Lung (tissue), 12 donors: Measurements from ENCODE around the gene CLDN6. TPM values are rescaled to one million over a fixed set of nuclear protein-coding genes. Genes with fewer than 3 reads are reported as not detected.
"Not testable (repeated sequence)": the region's sequence is repeated elsewhere in the genome, so short reads cannot be mapped to it uniquely, and the experiment has no call there.

Source experiments
- ATAC-seq: fragments of 200-7000 bp; cut with Tn5 transposase; one replicate; pipeline ENCODE4 v1.9.1; 2020; ENCODE audit warnings: moderate number of reproducible peaks; ENCODE audit not compliant: insufficient read depth, low FRiP score
- DNase-seq, 3 donors: peaks; one replicate each; pipeline ENCODE4 v3.0.0-alpha.2; 2013 to 2017
- H3K27ac ChIP-seq, 2 donors: one replicate each; pipeline ENCODE4 v1.5.1; 2013; ENCODE audit warnings: mild to moderate bottlenecking in 2 of 2, moderate library complexity in 2 of 2, control low read depth in 1 of 2, inconsistent platforms in 1 of 2, low read depth in 1 of 2, low read length in 1 of 2
- H3K27me3 ChIP-seq, 3 donors: one replicate each; pipeline ENCODE4 v1.5.1; 2013; ENCODE audit warnings: low read length in 2 of 3; ENCODE audit not compliant: control insufficient read depth in 3 of 3, insufficient read depth in 3 of 3
- H3K36me3 ChIP-seq, 4 donors: one replicate each; pipeline ENCODE4 v1.5.1; 2013; ENCODE audit warnings: low read length in 4 of 4, mild to moderate bottlenecking in 1 of 4, moderate library complexity in 1 of 4; ENCODE audit not compliant: control insufficient read depth in 4 of 4, insufficient read depth in 4 of 4
- H3K4me1 ChIP-seq, 5 donors: one replicate each; pipeline ENCODE4 v1.5.1; 2013; ENCODE audit warnings: low read length in 5 of 5, mild to moderate bottlenecking in 2 of 5, moderate library complexity in 1 of 5; ENCODE audit not compliant: control insufficient read depth in 5 of 5, insufficient read depth in 5 of 5
- H3K4me3 ChIP-seq: one replicate; pipeline ENCODE4 v1.5.1; 2013; ENCODE audit warnings: mild to moderate bottlenecking, control low read depth, moderate library complexity
- H3K9ac ChIP-seq, 2 donors: one replicate each; pipeline ENCODE4 v1.5.1; 2013; ENCODE audit warnings: low read length in 2 of 2, control low read depth in 1 of 2; ENCODE audit not compliant: insufficient read depth in 1 of 2
- H3K9me3 ChIP-seq, 4 donors: one replicate each; pipeline ENCODE4 v1.5.1; 2013; ENCODE audit warnings: low read length in 3 of 4, mild to moderate bottlenecking in 1 of 4, moderate library complexity in 1 of 4; ENCODE audit not compliant: control insufficient read depth in 4 of 4, insufficient read depth in 3 of 4
- WGBS, 2 donors: extraction: QIAGEN DNeasy Blood & Tissue Kit; methylation state at CpG; one replicate each; pipeline ENCODE4 v1.1.7; 2013; 5-methylcytosine and 5-hydroxymethylcytosine counted together
- polyA plus RNA-seq, 2 donors: library from polyadenylated mRNA; stranded (reverse); fragments of 200-250 nt; gene quantifications; one replicate each; pipeline ENCODE4 v1.2.1, GENCODE V29; 2013
- total RNA-seq, 2 donors: library from RNA; depleted of rRNA in 1 of 2; stranded (reverse); fragments of >200 nt in 1 of 2; gene quantifications; one replicate each; pipeline ENCODE4 v1.2.1, GENCODE V29; 2014 to 2021
- TF ChIP-seq, protein P1 (sequence below): IDR thresholded peaks from 2 replicates; pipeline ENCODE4 v1.5.1; 2012; ENCODE audit warnings: mild to moderate bottlenecking; ENCODE audit errors: control extremely low read depth, extremely low read depth
- donor health status: control.
- donor health status: control.
- donor health status: Bipolar disorder and iron deficiency.
- donor health status: healthy.
- donor health status: DM: yes; HTN: yes; CAD: no.

Gene CLDN6
- total and polyA plus RNA-seq, 4 donors: 0.10 to 7.1 (median 0.92) TPM; not detected in 1

DNA sequence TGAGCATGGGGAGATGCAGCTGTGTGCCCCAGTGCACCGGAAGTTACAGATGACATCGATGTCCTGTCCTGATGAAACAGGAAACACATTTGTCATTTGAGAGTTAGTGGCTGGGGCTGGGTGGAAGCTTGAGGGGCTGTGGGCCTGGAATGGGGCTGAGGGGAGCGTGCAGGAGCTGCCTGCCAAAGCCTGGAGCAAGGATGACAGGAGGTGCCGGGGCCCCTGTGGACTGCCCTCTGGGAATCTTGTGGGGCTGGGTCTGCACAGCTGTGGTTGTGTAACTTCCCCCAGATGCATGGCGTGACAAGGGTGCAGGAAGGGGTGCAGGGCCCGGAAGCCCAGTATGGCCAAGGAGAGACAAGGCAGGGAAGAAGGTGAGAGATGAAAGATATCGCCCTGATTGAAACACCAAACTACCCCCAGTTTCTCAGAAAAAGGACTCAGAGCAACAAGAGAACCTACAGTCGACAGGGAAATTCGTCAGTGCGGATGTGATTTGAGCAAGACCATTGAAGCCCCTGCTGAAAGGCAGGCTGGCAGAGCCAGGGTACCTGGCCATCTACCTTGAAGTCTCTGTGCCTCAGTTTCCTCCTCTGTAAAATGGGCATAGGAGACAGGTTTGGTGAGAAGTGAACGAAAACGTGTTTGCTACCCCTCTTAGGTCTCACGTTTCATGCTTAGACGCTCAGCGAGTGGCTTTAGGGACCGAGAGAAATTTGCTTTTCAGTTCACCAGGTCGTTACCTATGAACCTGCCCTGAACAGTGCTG, 37.2 kb upstream of the CLDN6 start:
- no peak for DNase-seq
- 55 to 60% methylated on average over 17 of the region's 17 CpGs for WGBS, 2 donors

DNA sequence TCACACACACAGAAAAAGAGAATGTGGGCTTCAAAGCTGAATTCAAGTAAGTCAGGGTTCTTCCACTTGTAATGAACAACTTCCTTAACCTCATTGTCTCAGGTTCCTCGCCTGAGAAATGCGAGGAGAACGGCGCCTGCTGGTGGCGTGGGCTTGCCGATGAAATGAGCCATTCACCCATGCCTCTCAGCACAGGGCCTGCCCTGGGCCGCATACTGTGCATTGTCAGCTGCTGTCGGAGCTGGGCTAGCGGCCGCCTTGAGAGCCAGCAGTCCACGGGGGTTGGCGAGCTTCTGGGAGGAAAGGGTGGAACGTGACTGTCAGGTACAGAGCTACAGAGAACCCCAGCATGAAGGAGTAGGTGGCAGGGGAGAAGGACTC, 35.3 kb upstream of the CLDN6 start:
- not testable (repeated sequence) for DNase-seq, H3K9ac ChIP-seq, H3K9me3 ChIP-seq, H3K4me3 ChIP-seq, H3K27ac ChIP-seq, H3K4me1 ChIP-seq, ATAC-seq, H3K36me3 ChIP-seq
- H3K27me3 ChIP-seq: peaks cover 0 to 12% (median 10%) of the 10 kb centered on the region in 3 donors
- WGBS, 2 donors: 72 to 80% methylated on average over 13 of the region's 13 CpGs

More for the DNA sequence above, 37.2 kb upstream of the CLDN6 start:
- Histone ChIP-seq H3K36me3 (no peaks in the 10 kb centered on the region), H3K4me3 (no peak overlapping the region), H3K9ac (no peak overlapping the region), H3K27ac (peak overlapping the region in 1 of 2 donors; percentile 20), H3K4me1 (peaks cover 4 to 13% (median 6%) of the 10 kb centered on the region in 5 donors), H3K27me3 (peaks cover 0 to 5% (median 2%) of the 10 kb centered on the region in 3 donors), H3K9me3 (no peaks in the 10 kb centered on the region)
- TF ChIP-seq, protein P1, sequence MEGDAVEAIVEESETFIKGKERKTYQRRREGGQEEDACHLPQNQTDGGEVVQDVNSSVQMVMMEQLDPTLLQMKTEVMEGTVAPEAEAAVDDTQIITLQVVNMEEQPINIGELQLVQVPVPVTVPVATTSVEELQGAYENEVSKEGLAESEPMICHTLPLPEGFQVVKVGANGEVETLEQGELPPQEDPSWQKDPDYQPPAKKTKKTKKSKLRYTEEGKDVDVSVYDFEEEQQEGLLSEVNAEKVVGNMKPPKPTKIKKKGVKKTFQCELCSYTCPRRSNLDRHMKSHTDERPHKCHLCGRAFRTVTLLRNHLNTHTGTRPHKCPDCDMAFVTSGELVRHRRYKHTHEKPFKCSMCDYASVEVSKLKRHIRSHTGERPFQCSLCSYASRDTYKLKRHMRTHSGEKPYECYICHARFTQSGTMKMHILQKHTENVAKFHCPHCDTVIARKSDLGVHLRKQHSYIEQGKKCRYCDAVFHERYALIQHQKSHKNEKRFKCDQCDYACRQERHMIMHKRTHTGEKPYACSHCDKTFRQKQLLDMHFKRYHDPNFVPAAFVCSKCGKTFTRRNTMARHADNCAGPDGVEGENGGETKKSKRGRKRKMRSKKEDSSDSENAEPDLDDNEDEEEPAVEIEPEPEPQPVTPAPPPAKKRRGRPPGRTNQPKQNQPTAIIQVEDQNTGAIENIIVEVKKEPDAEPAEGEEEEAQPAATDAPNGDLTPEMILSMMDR: no peak
- no peak for ATAC-seq

GRCh38 chr16:3052571-3053329, 34.8 kb upstream of the CLDN6 start:
- not testable (repeated sequence) for H3K36me3 ChIP-seq, H3K9ac ChIP-seq, H3K4me3 ChIP-seq, H3K27ac ChIP-seq, H3K4me1 ChIP-seq, H3K9me3 ChIP-seq, DNase-seq, ATAC-seq
- WGBS, 2 donors: 58 to 75% methylated on average over 9 to 11 of the region's 12 CpGs
- peaks cover 0 to 17% (median 15%) of the 10 kb centered on the region in 3 donors for H3K27me3 ChIP-seq

GRCh38 chr16:3051494-3051893, 33.5 kb upstream of the CLDN6 start:
- ATAC-seq (no peak), DNase-seq (no peak)
- H3K9ac ChIP-seq: no peak overlapping the region
- no peaks in the 10 kb centered on the region for H3K36me3 ChIP-seq
- WGBS, 2 donors: 48 to 55% methylated on average over 9 of the region's 9 CpGs
- H3K9me3 ChIP-seq: no peaks in the 10 kb centered on the region
- TF ChIP-seq, protein P1: no peak
- H3K27me3 ChIP-seq: peaks cover 0 to 26% (median 25%) of the 10 kb centered on the region in 3 donors
- no peak overlapping the region for H3K4me3 ChIP-seq
- peaks cover 0 to 2% (median 0%) of the 10 kb centered on the region in 5 donors for H3K4me1 ChIP-seq
- H3K27ac ChIP-seq: no peak overlapping the region
